ENCODE measurements around the gene FAM3B. TPM values are rescaled to one million over a fixed set of nuclear protein-coding genes. Genes with fewer than 3 reads are reported as not detected.

The FAM3B gene, protein sequence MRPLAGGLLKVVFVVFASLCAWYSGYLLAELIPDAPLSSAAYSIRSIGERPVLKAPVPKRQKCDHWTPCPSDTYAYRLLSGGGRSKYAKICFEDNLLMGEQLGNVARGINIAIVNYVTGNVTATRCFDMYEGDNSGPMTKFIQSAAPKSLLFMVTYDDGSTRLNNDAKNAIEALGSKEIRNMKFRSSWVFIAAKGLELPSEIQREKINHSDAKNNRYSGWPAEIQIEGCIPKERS
- not detected in 5 replicates for total RNA-seq (2022; extraction: Qiagen RNA extraction)

DNA sequence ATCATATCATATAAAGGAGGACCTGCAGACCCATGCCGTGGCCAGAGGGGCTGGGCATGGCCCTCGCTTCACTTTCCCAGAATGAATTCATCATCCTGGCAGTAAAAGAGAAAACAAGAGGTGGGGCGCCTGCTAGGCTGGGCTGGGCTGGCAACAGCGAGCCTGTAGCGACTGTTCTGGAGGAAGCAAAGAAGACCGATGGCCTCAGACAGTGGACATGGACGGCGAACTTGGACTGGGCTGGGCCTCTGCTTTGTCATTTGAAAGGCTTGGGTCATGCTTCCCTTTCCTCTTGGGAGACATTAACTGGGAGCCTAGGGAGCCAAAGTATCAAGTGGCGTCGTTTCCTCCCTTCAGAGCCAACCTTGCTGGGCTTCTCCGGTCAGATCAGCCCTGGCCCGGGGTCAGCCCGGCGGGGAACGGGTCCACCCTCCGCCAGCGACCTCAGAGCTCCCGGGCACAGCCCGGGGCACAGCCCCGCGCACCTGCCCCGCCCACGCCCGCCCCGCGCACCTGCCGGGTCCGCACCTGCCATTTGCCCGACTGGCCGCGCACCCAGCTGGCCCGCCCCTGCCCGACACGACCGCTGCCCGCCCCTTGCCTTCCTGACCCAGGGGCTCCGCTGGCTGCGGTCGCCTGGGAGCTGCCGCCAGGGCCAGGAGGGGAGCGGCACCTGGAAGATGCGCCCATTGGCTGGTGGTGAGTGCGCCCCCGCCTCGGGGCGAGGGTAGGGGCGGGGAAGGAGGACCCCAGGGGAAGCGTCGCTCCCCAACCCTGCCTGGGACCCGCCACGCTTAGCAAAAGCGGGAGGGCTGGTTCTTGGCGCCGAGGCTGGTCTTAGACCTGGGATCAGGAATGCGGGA, at the start of gene FAM3B:
Gene FAM3B (plus strand): TSS at position 602 of the 863 bp plus-strand sequence. CDS start 79 bp downstream, at position 681.

GRCh38 chr21:41361786-41362604, 45.4 kb downstream of the FAM3B start, which contains the start of gene MX2:
TSS of gene MX2 (plus strand) at chr21:41362027. CDS start at chr21:41376907, 14,880 bp downstream.

Other genes starting within 250 kb of the FAM3B start
- gene BACE2, start 148.6 kb upstream of the FAM3B start, total RNA-seq (2022; extraction: Qiagen RNA extraction) = 20.1 to 23.2 TPM (median 22.0 TPM) in 5 replicates
- 0.08 TPM in 1 of 5 replicates, not detected in the others for gene MX2, start 45.2 kb downstream of the FAM3B start, total RNA-seq (2022; extraction: Qiagen RNA extraction)
- gene MX1, start 109.4 kb downstream of the FAM3B start, total RNA-seq (2022; extraction: Qiagen RNA extraction) = 1.4 to 2.5 TPM (median 1.9 TPM) in 5 replicates
- gene TMPRSS2, start 191.4 kb downstream of the FAM3B start, total RNA-seq (2022; extraction: Qiagen RNA extraction) = 0.10 to 0.27 TPM (median 0.21 TPM) in 4 of 5 replicates, not detected in the other